GM18508 (cell line): ENCODE measurements around the gene IDI2.
"Not testable (repeated sequence)": the region's sequence is repeated elsewhere in the genome, so short reads cannot be mapped to it uniquely, and the experiment has no call there.

ENCODE experiments used
- ATAC-seq: cut with Tn5 transposase; IDR thresholded peaks from one replicate; pipeline ENCODE4 v1.9.1; 2021; ENCODE audit warnings: moderate number of reproducible peaks; ENCODE audit not compliant: insufficient read depth, unreplicated experiment

IDI2 gene

DNA sequence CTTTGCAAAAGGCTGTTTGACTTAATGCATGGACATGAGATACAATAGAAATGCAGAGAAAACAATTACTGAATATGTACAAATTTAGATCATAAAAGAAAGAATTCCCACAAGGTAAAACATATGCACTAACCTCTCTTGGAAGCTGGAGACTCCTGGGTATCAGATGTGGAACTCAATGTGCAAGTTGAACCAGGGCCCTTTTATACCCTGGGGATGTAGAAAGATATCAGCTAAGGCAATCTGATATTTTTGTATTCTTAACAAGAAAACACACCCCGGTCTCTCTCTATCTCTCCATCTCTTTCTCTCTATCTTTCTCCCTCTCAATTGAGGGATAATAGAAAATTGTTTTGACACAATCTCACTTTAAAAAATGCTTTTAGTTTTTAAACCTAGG lies at the start of gene IDI2:
Gene IDI2 (minus strand): TSS at position 177 of the 400 bp plus-strand sequence. CDS start 1,136 bp downstream, outside the sequence.
- ATAC-seq, result no peak

DNA sequence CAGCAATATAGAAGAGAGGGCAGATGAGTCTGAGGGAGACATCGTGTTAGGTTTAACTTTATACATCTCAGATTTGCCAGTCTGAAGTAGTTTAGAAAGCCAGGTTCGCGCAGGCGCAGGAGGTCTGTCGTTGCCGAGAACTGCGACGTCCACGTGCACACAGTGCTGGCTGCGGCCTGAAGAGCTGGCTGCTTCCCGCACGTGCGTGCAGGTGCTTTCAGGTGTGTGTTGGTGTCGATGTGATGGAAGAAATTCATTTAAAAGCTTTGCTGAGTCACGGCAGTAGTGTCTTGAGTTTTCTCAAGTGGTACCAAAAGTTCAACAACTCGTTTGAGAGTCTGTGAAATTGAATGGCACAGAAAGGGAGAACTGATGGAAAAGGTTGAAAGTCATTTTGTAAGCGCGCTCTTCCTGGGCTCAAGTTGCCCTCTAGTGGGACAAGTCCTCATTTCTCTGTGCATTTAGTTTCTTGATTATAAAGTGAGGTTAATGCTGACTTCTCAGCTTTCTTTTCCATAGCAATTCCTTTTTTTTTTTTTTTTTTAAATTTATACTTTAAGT lies 49.2 kb upstream of the IDI2 start:
- ATAC-seq, result no peak

GRCh38 chr10:1074052-1074747 lies 48.5 kb upstream of the IDI2 start:
- no peak for ATAC-seq

DNA sequence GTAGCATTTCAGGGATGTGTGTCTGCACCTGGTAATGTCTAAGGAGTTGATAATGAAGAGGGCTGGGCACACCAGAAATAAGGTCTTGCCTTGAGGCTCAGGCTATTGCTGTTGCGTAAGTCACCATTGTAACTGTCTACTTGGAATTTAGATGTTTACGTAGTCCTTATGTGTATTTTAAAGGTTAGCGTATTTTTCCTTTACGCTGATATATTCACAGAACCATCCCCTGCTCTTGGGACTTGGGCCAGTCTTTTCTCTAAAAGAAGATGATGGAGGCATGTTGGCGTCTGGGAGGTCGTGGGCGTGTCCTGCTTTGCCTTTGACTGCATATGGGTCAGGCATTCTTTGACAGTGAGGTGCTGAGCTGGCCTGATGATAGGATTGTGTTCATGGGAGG lies 45.3 kb upstream of the IDI2 start:
- no peak for ATAC-seq

DNA sequence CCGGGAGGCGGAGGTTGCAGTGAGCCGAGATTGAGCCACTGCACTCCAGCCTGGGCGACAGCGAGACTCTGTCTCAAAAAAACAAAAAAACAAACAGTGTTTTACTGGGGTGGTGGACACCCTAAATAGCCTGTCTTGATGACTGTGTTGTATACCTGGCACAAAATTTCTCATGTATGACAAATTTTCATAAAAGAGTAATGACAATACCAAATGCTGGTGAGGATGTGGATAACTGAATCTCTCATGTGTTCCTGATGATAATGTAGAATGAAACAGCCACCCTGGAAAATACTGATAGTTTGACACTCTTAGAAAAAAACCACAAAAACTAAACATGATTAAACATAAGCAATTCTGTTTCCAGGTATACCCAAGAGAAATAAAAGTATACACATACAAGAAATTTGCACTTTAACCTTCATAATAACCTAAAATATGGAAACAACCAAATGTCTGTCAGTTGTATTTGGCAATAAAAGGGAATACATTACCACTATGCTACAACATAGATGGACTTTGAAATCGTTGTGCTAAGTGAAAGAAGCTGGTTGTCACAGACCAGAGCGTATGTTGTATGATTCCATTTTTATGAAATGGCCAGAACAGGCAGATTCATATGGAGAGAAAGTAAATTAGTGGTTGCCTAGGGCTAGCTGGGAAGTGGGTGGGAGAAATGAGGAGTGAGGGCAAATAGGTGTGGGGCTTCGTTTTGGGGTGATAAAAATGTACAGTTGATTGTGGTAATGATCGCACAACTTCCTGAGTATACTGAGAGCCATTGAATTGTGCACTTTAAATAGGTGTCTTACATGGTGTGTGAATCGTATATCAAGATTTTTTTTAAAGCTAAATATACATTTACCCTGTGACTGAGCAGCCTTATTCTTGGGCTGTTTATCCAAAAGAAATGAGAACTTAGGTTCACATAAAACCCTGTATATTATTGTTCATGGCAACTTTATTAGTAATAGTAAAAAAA lies 43.0 kb upstream of the IDI2 start:
- ATAC-seq, result no peak

- ATAC-seq, result not testable (repeated sequence)
Observed at GRCh38 chr10:1066734-1067133, 41.1 kb upstream of the IDI2 start.

- no peak for ATAC-seq
Observed at GRCh38 chr10:1064964-1065247, 39.2 kb upstream of the IDI2 start.

GRCh38 chr10:1063232-1063865 lies 37.7 kb upstream of the IDI2 start:
- no peak for ATAC-seq

- no peak for ATAC-seq
Observed at GRCh38 chr10:1061930-1062774, 36.5 kb upstream of the IDI2 start.

DNA sequence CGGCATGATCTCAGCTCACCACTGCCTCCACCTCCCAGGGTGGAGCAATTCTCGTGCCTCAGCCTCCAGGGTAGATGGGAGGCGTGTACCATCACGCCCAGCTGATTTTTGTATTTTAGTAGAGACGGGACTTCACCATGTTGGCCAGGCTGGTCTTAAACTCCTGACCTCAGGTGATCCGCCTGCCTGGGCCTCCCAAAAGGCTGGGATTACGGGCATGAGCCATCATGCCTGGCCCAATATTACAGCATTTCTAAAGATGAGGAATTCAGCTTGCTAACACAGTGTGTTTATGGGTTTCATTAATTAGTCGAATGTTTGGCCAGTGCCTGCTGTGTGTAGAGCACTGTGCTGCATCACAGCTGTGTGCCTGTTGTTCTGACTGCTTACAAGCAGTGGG lies 34.2 kb upstream of the IDI2 start:
- ATAC-seq, result no peak

- ATAC-seq, result no peak
Observed at GRCh38 chr10:1058017-1058416, 32.4 kb upstream of the IDI2 start.

GRCh38 chr10:1057106-1057657 lies 31.5 kb upstream of the IDI2 start:
- no peak for ATAC-seq

DNA sequence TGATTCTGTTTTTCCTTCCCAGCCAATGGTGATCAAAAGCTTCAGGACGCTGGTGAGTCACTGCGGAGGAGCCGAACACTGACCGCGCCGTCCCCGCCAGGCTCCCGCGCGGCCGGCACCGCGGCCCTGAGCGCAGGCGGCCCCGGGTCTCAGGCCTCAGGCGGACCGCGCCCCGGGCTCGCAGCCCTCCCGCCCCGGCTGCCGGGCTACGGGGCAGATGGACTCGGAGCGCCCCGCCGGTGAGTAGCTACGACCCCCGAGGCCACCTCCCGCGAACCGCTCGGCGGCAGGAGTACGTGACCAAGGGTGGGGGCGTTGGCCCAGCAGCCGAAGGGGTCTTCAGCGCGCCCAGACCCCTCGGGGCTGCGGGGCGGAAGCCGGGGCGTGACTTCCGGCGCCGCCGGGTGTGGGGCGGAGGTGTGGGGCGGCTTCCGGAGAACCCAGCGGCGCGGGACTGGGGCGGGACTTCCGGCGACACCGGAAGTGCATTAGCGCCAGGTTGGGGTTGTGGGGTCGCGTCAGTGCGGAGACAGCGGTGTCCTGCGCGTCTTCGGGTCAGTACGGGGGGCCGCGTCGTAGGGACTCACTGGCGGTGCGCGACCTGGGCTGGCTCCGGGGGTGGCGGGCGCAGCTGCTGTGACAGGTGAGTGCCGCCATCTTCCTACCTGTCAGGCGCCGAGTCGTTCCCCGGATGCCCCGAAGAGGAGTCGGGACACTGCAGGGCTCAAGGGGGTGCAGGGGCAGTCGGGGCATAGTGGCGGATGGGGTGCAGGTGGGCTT lies 30.9 kb upstream of the IDI2 start, which contains the start of gene WDR37:
Gene WDR37 (plus strand): TSS at position 60 of the 780 bp plus-strand sequence. CDS start 15,771 bp downstream, outside the sequence.
- peak; percentile 49 for ATAC-seq

DNA sequence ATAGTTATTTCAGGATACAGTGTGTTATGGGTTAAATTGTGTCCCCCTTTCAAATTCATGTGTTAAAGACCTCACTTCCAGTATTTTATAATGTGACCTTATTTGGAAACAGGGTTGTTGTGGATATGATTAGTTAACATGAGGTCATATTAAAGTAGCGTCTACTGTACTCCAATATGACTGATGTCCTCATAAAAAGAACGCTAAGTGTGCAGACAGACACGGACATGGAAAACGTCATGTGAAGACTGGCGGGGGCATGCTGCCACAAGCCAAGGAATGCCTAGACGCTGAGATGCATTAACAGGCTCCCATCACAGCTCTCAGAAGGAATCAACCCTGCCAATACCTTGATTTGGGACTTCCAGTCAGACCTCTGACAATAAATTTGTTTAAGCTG lies 29.0 kb upstream of the IDI2 start:
- ATAC-seq, result no peak

- ATAC-seq, result no peak
Observed at GRCh38 chr10:1050554-1050953, 24.9 kb upstream of the IDI2 start.

- no peak for ATAC-seq
Observed at GRCh38 chr10:1050145-1050544, 24.5 kb upstream of the IDI2 start.

DNA sequence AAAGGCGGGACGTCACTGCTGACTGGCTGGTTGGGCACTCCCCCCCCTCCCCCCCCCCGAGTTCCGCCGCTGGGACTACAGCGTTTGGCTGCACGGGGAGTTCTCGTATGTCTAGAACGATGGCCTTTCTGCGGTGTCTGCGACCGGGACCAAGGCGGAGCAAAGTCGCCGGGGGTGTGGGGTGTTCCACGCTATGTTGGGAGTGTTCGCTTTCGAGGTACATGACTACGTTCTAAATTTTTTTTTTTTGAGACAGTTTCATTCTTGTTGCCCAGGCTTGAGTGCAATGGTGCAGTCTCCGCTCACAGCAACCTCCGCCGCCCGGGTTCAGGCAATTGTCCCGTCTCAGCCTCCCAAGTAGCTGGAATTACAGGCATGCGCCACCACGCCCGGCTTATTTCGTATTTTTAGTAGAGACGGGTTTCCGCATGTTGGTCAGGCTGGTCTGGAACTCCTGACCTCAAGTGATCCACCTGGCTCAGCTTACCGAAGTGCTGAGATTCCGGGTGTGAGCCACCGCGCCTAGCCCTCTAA lies 23.8 kb upstream of the IDI2 start:
- ATAC-seq, result no peak

- peak; percentile 75 for ATAC-seq
Observed at GRCh38 chr10:1048732-1049424, 23.2 kb upstream of the IDI2 start, which contains the start of gene IDI1. IDI1 (minus strand) TSS chr10:1049119; CDS start chr10:1049003, 116 bp downstream.
